NCI-H2081 treated with DMSO at 0.1 percent for 48 hours (cell line): Measurements from ENCODE around the gene CD7.

Experiments
- DNase-seq: peaks from one replicate; lab custom pipeline; 2025; lab: John Stamatoyannopoulos, UW

The CD7 gene

GRCh38 chr17:82314727-82315605 is 2.4 kb downstream of the CD7 start:
- no peak for DNase-seq

DNA sequence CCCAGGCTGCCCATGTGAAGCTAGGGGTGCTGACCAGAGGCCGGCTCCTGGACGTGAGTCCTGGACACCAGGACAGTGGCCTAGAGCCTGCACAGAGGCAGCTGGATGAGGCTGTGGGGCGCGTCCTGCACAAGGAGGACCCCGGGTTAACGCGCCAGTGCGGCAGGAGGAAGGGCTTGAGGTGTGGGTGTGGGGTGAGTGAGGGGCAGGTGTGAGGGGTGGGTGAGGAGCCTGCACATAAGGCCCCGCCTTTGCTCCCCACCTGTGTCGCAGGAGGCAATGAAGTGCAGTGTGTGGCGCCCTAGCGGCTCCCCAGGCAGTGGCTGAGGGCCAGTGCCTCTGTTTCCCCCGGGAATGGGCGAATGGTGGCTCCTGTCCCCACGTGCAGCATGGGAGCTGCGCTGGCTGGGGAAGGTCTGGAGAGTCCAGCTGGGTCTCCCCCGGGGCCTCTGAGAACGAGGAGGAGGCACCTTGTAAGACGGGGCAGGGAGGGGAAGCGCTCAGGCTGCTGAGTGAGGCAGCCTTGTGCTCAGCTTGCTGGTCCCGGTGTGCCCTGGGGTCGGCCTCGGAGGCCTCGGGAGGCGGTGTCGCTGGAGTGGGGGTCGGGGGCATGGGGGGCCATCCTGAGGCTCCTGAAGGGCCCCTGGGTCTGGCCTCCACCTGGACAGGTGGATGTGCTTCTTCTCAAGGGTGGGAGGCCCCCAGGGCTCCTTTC is 3.2 kb downstream of the CD7 start:
- no peak for DNase-seq

- DNase-seq = no peak
Measured at GRCh38 chr17:82313195-82314011, 4.0 kb downstream of the CD7 start.

DNA sequence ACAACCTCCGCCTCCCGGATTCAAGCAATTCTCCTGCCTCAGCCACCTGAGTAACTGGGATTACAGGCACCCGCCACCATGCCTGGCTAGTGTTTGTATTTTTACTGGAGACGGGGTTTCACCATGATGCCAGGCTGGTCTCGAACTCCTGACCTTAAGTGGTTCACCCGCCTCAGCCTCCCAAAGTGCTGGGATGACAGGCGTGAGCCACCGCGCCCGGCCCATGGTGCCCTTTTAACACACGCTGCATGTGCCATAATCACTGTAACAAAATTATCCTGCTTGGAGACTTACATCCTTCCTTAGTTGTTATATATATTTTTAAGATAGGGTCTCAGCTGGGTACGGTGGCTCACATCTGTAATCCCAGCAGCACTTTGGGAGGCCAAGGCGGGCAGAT is 5.4 kb downstream of the CD7 start:
- no peak for DNase-seq

- DNase-seq = no peak
Measured at GRCh38 chr17:82310877-82311276, 6.5 kb downstream of the CD7 start.

- DNase-seq = no peak
Measured at GRCh38 chr17:82309656-82310570, 7.5 kb downstream of the CD7 start.

DNA sequence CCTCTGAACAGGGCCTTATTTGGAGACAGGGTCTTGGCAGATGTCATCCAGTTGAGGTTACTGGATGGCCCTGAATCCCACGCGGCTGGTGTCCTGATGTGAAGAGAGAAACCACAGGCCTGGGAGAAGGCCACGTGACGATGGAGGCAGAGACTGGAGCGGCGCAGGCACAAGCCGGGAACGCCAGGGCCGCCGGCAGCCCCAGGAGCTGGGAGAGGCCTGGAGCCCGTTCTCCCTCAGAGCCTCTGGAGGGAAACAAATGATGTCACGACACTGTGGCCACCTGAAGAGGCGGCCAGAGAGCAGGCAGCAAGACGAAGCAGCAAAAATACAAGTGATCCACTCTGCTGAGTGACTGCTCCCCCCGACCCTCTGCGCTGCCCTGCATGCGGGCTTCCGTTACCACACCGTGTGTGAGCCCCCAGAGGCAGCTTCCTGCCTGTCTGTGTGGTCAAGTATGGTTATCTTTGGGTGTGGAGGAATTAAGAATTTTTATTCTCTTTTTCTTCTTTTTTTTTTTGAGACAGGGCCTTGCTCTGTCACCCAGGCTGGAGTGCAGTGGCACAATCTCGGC is 11.6 kb downstream of the CD7 start:
- DNase-seq = no peak

- DNase-seq = no peak
Measured at GRCh38 chr17:82304826-82305726, 12.3 kb downstream of the CD7 start.

DNA sequence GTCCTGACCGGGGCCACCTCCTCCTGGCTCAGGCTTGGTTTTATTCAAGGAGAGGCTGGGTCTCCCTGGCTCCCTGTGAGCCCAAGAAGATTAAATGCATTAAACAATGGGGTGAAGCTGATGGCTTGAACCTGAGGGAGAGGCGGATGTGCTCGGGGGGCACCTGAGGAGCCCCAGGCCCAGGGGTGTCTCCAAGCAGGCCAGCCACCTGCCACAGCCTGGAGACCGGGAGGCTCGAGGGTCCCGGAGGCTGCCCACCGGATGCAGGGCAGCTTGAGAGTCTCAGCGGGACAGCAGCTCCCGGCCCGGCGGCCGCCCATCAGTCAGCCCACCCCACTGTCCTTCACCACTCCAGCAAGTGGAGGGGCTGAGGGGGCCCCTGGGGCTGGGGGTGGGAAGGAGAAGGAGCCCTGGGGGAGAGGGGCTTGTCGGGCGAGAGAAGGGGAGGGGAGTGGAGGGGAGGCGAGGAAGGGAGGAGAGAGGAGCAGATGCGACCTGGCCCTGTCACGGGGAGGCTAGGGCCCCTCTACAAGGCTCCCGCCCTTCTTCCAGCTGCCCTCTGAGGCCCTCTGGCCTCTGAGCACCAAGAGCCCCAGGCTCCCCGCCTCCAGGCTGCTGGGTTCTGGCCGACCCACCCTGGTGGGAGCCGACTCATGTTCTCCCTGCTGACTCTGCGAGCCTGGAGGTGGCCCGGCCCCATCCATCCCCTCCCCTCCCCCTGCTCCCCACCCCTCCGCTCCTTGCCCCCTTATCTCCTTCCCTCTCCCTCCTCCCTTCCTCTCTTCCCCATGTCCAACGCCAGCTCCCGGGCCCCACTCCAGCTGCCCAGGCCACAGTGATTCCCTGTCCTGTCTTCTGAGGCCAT is 13.2 kb downstream of the CD7 start:
- DNase-seq = no peak

DNA sequence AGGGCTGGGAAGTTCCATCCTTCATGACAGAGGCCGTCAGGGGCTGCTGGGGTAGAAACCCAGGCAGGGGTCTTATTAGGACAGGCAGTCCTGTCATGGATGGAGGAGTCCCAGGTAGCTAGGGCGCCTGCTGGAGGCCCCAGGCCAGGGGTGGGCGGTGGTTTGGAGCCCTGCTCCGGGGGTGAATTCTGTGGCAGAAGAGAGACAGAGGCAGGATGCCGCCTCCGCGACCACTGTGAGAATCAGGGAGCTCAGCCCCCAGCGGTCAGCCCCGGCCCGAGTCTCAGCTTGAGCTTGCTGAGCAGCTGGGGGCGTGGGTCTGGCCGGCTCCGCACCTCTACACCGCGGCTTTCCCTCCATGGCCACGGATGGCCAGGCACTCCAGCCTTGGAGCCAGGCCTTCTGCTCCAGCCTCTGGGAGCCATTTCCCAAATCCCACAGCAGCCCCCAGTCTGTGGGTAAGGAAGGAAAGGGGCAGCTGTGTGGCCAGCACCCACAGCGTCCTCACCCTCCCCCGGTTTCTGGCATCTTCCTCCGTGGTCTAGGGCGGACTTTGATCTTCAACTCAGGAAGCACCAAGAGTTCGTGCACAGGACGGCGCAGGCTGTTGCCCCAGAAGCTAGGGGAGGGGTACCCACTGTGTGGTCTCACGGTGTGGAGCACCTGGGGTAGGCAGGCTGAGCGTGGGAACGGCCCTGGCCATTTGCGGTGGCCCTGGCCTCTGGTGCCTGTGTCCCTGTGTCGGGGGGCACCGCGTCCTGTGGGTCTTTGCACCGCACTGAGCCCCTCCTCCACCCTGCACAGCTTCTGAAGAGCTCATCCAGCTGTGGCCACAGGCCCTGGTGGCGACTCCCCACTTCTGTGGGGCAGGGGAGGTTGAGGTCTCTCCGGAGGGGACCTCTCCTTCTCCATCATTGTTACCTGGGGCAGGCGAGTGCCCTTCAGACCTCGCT is 14.1 kb downstream of the CD7 start:
- DNase-seq = no peak

DNA sequence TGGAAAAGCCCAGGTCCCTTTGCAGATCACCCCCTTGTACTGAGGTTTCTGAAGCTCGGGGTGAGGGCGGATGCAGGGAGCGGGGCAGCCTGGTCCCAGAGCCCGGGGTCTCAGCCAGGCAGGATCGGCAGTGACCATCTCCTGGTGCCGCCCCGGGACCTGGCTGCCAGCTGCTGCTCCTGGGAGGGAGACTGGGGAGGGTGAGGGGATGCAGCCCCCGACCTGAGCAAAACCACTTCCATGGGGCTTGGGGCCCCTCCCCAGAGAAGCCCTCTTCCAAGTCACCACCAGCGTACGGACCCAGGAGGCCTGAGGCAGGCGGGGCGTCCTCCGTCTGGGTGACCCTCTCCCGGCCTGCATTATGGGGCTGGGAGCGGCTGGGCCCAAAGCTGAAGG is 14.8 kb downstream of the CD7 start:
- DNase-seq = no peak

GRCh38 chr17:82301916-82302567 is 15.4 kb downstream of the CD7 start:
- DNase-seq = no peak

GRCh38 chr17:82301300-82301915 is 16.0 kb downstream of the CD7 start:
- no peak for DNase-seq

- DNase-seq = no peak
Measured at GRCh38 chr17:82300707-82301270, 16.6 kb downstream of the CD7 start.

GRCh38 chr17:82300228-82300627 is 17.2 kb downstream of the CD7 start:
- DNase-seq = no peak

- DNase-seq = no peak
Measured at GRCh38 chr17:82299452-82299851, 18.0 kb downstream of the CD7 start.
